Lung (tissue), 12 donors: ENCODE measurements around the gene EME2. TPM values are rescaled to one million over a fixed set of nuclear protein-coding genes. Genes with fewer than 3 reads are reported as not detected.

Experiments
- ATAC-seq: fragments of 200-7000 bp; cut with Tn5 transposase; one replicate; pipeline ENCODE4 v1.9.1; 2020; ENCODE audit warnings: moderate number of reproducible peaks; ENCODE audit not compliant: insufficient read depth, low FRiP score
- DNase-seq, 3 donors: peaks; one replicate each; pipeline ENCODE4 v3.0.0-alpha.2; 2013 to 2017
- H3K27ac ChIP-seq, 2 donors: one replicate each; pipeline ENCODE4 v1.5.1; 2013; ENCODE audit warnings: mild to moderate bottlenecking in 2 of 2, moderate library complexity in 2 of 2, control low read depth in 1 of 2, inconsistent platforms in 1 of 2, low read depth in 1 of 2, low read length in 1 of 2
- H3K27me3 ChIP-seq, 3 donors: one replicate each; pipeline ENCODE4 v1.5.1; 2013; ENCODE audit warnings: low read length in 2 of 3; ENCODE audit not compliant: control insufficient read depth in 3 of 3, insufficient read depth in 3 of 3
- H3K36me3 ChIP-seq, 4 donors: one replicate each; pipeline ENCODE4 v1.5.1; 2013; ENCODE audit warnings: low read length in 4 of 4, mild to moderate bottlenecking in 1 of 4, moderate library complexity in 1 of 4; ENCODE audit not compliant: control insufficient read depth in 4 of 4, insufficient read depth in 4 of 4
- H3K4me1 ChIP-seq, 5 donors: one replicate each; pipeline ENCODE4 v1.5.1; 2013; ENCODE audit warnings: low read length in 5 of 5, mild to moderate bottlenecking in 2 of 5, moderate library complexity in 1 of 5; ENCODE audit not compliant: control insufficient read depth in 5 of 5, insufficient read depth in 5 of 5
- H3K4me3 ChIP-seq: one replicate; pipeline ENCODE4 v1.5.1; 2013; ENCODE audit warnings: mild to moderate bottlenecking, control low read depth, moderate library complexity
- H3K9ac ChIP-seq, 2 donors: one replicate each; pipeline ENCODE4 v1.5.1; 2013; ENCODE audit warnings: low read length in 2 of 2, control low read depth in 1 of 2; ENCODE audit not compliant: insufficient read depth in 1 of 2
- H3K9me3 ChIP-seq, 4 donors: one replicate each; pipeline ENCODE4 v1.5.1; 2013; ENCODE audit warnings: low read length in 3 of 4, mild to moderate bottlenecking in 1 of 4, moderate library complexity in 1 of 4; ENCODE audit not compliant: control insufficient read depth in 4 of 4, insufficient read depth in 3 of 4
- WGBS, 2 donors: extraction: QIAGEN DNeasy Blood & Tissue Kit; methylation state at CpG; one replicate each; pipeline ENCODE4 v1.1.7; 2013; 5-methylcytosine and 5-hydroxymethylcytosine counted together
- polyA plus RNA-seq, 2 donors: library from polyadenylated mRNA; stranded (reverse); fragments of 200-250 nt; gene quantifications; one replicate each; pipeline ENCODE4 v1.2.1, GENCODE V29; 2013
- total RNA-seq, 2 donors: library from RNA; depleted of rRNA in 1 of 2; stranded (reverse); fragments of >200 nt in 1 of 2; gene quantifications; one replicate each; pipeline ENCODE4 v1.2.1, GENCODE V29; 2014 to 2021
- TF ChIP-seq, protein P1 (sequence below): IDR thresholded peaks from 2 replicates; pipeline ENCODE4 v1.5.1; 2012; ENCODE audit warnings: mild to moderate bottlenecking; ENCODE audit errors: control extremely low read depth, extremely low read depth
- donor health status: control.
- donor health status: control.
- donor health status: Bipolar disorder and iron deficiency.
- donor health status: healthy.
- donor health status: DM: yes; HTN: yes; CAD: no.

EME2 gene
- total and polyA plus RNA-seq, 4 donors, result 8.6 to 30.2 (median 9.8) TPM

DNA sequence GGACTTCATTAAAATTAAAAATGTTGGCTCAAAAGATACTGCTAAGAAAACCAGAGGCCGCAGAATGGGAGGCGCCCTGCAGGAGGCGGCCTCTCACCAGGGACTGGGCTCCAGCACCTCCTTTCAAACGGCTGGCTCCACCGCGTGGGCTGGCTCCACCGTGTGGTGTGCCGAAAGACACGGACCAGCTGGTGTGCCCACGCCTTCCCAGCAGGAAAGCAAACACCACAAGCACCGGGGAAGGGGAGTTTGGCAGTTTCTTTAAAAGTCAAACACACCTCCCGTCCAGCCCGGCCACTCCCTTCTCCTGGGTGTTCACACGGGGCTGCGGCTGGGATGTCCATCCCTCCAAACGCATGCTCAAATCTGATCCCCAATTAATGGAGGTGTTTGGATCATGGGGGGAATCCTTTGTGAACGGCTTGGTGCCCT, 40.1 kb downstream of the EME2 start:
- H3K4me3 ChIP-seq, result no peak overlapping the region
- TF ChIP-seq, protein P1, sequence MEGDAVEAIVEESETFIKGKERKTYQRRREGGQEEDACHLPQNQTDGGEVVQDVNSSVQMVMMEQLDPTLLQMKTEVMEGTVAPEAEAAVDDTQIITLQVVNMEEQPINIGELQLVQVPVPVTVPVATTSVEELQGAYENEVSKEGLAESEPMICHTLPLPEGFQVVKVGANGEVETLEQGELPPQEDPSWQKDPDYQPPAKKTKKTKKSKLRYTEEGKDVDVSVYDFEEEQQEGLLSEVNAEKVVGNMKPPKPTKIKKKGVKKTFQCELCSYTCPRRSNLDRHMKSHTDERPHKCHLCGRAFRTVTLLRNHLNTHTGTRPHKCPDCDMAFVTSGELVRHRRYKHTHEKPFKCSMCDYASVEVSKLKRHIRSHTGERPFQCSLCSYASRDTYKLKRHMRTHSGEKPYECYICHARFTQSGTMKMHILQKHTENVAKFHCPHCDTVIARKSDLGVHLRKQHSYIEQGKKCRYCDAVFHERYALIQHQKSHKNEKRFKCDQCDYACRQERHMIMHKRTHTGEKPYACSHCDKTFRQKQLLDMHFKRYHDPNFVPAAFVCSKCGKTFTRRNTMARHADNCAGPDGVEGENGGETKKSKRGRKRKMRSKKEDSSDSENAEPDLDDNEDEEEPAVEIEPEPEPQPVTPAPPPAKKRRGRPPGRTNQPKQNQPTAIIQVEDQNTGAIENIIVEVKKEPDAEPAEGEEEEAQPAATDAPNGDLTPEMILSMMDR, result peak; percentile 30
- DNase-seq (peak; percentile 91 to 94 (median 92)), ATAC-seq (peak; percentile 89)
- WGBS, 2 donors, result 25 to 30% methylated on average over 17 of the region's 17 CpGs
- H3K27me3 ChIP-seq, result no peaks in the 10 kb centered on the region
- peaks cover 0 to 13% (median 0%) of the 10 kb centered on the region in 5 donors for H3K4me1 ChIP-seq
- H3K9ac ChIP-seq, result no peak overlapping the region
- peaks cover 2 to 43% (median 5%) of the 10 kb centered on the region in 4 donors for H3K36me3 ChIP-seq
- no peaks in the 10 kb centered on the region for H3K9me3 ChIP-seq
- H3K27ac ChIP-seq, result no peak overlapping the region

DNA sequence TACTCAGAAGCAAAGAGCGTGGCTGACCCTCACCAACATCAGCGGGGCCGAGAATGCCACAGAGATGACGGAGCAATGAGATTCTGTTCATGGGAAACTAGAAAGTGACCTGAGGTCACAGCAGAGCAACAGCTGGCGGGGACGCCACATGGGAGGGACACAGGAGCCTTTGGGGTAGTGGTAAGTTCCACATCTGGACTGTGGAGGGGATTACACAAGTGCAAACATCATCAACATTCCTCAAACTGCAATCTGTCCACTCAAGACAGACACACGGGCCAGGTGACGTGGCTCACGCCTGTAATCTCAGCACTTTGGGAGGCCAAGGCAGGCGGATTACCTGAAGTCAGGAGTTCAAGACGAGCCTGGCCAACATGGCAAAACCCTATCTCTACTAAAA, 42.9 kb downstream of the EME2 start:
- H3K9ac ChIP-seq, result no peak overlapping the region
- 91 to 92% methylated on average over 11 of the region's 11 CpGs for WGBS, 2 donors
- H3K27me3 ChIP-seq, result no peaks in the 10 kb centered on the region
- H3K27ac ChIP-seq, result no peak overlapping the region
- H3K36me3 ChIP-seq, result peaks cover 0 to 44% (median 5%) of the 10 kb centered on the region in 4 donors
- H3K4me3 ChIP-seq, result no peak overlapping the region
- H3K9me3 ChIP-seq, result no peaks in the 10 kb centered on the region
- ATAC-seq (no peak), DNase-seq (no peak)
- H3K4me1 ChIP-seq, result peaks cover 0 to 13% (median 0%) of the 10 kb centered on the region in 5 donors
- TF ChIP-seq, protein P1, result no peak

DNA sequence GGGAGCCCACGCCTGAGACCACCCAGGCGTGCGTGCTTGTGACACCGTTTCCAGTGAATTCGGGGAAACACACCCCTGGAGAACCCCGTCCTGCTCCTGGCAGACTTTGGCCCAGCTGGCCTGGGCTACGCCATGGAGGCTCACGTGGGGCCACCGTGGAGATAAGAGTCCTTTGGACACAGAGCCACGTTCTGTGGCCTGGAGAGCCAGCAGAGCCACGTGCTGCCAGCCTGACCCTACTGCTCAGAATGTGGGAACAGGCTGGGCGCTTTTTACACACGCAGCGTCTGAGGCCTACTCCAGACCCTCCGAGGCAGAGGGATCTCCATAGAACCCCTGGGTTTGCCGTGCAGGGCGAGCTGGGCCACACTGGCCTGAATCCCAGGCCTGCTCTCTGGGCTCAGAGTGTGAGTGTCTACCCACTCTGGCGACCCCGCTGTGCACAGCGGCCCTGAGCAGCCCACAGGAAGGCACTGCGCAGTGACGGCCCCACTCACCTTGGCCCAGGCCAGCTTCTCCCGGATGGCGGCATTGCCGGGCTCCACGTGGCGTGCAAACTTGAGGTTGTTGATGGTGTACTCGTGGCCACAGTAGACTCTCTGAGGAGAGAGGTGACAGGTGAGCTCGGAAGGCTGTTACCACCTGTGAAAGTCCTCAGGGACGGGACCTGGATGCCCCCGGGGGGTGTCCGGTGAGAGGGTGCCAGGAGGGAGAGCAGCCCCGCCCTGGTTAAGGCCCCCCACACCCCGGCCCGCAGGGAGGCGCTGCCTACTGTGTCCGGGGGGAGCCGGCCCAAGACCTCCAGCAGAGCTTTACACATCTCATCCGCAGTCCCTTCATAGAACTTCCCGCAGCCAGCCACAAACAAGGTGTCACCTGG, 44.0 kb downstream of the EME2 start:
- no peak overlapping the region for H3K9ac ChIP-seq
- no peak for DNase-seq
- no peaks in the 10 kb centered on the region for H3K9me3 ChIP-seq
- no peak for ATAC-seq
- no peaks in the 10 kb centered on the region for H3K27me3 ChIP-seq
- no peak overlapping the region for H3K27ac ChIP-seq
- no peak overlapping the region for H3K4me3 ChIP-seq
- 95 to 97% methylated on average over 39 to 40 of the region's 40 CpGs for WGBS, 2 donors
- TF ChIP-seq, protein P1, result no peak
- peaks cover 0 to 49% (median 8%) of the 10 kb centered on the region in 4 donors for H3K36me3 ChIP-seq
- peaks cover 0 to 13% (median 0%) of the 10 kb centered on the region in 5 donors for H3K4me1 ChIP-seq
